ENCODE results near the gene CILP2. TPM values are rescaled to one million over a fixed set of nuclear protein-coding genes. Genes with fewer than 3 reads are reported as not detected.

Gene CILP2
- total RNA-seq, 2 donors from 2014 or later, result 3.6 to 9.9 TPM

- no peak within 1 kb of the TSS for H3K27ac Mint-ChIP-seq
Observed at GRCh38 chr19:19528721-19529490, 9.2 kb upstream of the CILP2 start, which contains the start of gene YJEFN3. Gene YJEFN3 (plus strand): TSS chr19:19528911. CDS start chr19:19528933, 22 bp downstream.

GRCh38 chr19:19529783-19530422, 8.2 kb upstream of the CILP2 start:
- Mint-ChIP-seq H3K27me3 (ENCODE audit: insufficient read depth) (peaks cover 10% of the 10 kb centered on the region), H3K36me3 (ENCODE audit: low read depth) (peaks cover 30% of the 10 kb centered on the region), H3K4me1 (peaks cover 4% of the 10 kb centered on the region), H3K27ac (no peak overlapping the region), H3K4me3 (no peak overlapping the region), H3K9me3 (no peaks in the 10 kb centered on the region)
- WGBS, 2 experiments (ENCODE audit: insufficient coverage in 1 of 2, insufficient read length in 1 of 2), result 90 to 97% methylated on average over 6 to 11 of the region's 11 CpGs
- no peaks in the 10 kb centered on the region for H3K4me1 ChIP-seq (ENCODE audit: control insufficient read depth, insufficient read depth, low read length)
- no peak for DNase-seq
- H3K36me3 ChIP-seq (ENCODE audit: control insufficient read depth, insufficient read depth, low read length), result peaks cover 20% of the 10 kb centered on the region
- no peak overlapping the region for H3K9ac ChIP-seq (ENCODE audit: extremely low read depth, low read length, poor library complexity, severe bottlenecking)
- TF ChIP-seq CTCF (conservative IDR thresholded peaks at IDR 0.05), result no peak
- no peaks in the 10 kb centered on the region for H3K27me3 ChIP-seq (ENCODE audit: control insufficient read depth, insufficient read depth, low read length, poor library complexity, severe bottlenecking)
- H3K4me3 ChIP-seq (ENCODE audit: low read length), result no peak overlapping the region
- H3K9me3 ChIP-seq (ENCODE audit: control insufficient read depth, low read length), result no peaks in the 10 kb centered on the region
- no peak overlapping the region for H3K27ac ChIP-seq (ENCODE audit: low read depth, low read length)

More at GRCh38 chr19:19528721-19529490, 9.2 kb upstream of the CILP2 start, which contains the start of gene YJEFN3:
- Histone ChIP-seq H3K4me1 (ENCODE audit: control insufficient read depth, insufficient read depth, low read length) (no peaks in the 10 kb centered on the region), H3K9me3 (ENCODE audit: control insufficient read depth, low read length) (no peaks in the 10 kb centered on the region), H3K4me3 (ENCODE audit: low read length) (no peak within 1 kb of the TSS), H3K27me3 (ENCODE audit: control insufficient read depth, insufficient read depth, low read length, poor library complexity, severe bottlenecking) (no peaks in the 10 kb centered on the region), H3K36me3 (ENCODE audit: control insufficient read depth, insufficient read depth, low read length) (peaks cover 25% of the 10 kb centered on the region), H3K27ac (ENCODE audit: low read depth, low read length) (peak within 1 kb of the TSS; percentile 30), H3K9ac (ENCODE audit: extremely low read depth, low read length, poor library complexity, severe bottlenecking) (no peak within 1 kb of the TSS)
- no peak for TF ChIP-seq CTCF (conservative IDR thresholded peaks at IDR 0.05)
- Mint-ChIP-seq H3K9me3 (no peaks in the 10 kb centered on the region), H3K27me3 (ENCODE audit: insufficient read depth) (peaks cover 6% of the 10 kb centered on the region), H3K4me3 (no peak within 1 kb of the TSS), H3K36me3 (ENCODE audit: low read depth) (peaks cover 34% of the 10 kb centered on the region), H3K4me1 (peaks cover 4% of the 10 kb centered on the region)
- peak; percentile 93 for DNase-seq
- WGBS, 2 experiments (ENCODE audit: insufficient coverage in 1 of 2, insufficient read length in 1 of 2), result 92 to 96% methylated on average over 19 to 50 of the region's 50 CpGs

GRCh38 chr19:19530423-19530804, 7.7 kb upstream of the CILP2 start:
- Mint-ChIP-seq H3K9me3 (no peaks in the 10 kb centered on the region), H3K27ac (no peak overlapping the region), H3K36me3 (ENCODE audit: low read depth) (peaks cover 30% of the 10 kb centered on the region), H3K27me3 (ENCODE audit: insufficient read depth) (peaks cover 10% of the 10 kb centered on the region), H3K4me1 (no peaks in the 10 kb centered on the region), H3K4me3 (no peak overlapping the region)
- Histone ChIP-seq H3K4me3 (ENCODE audit: low read length) (no peak overlapping the region), H3K27me3 (ENCODE audit: control insufficient read depth, insufficient read depth, low read length, poor library complexity, severe bottlenecking) (no peaks in the 10 kb centered on the region), H3K27ac (ENCODE audit: low read depth, low read length) (no peak overlapping the region), H3K9ac (ENCODE audit: extremely low read depth, low read length, poor library complexity, severe bottlenecking) (no peak overlapping the region), H3K9me3 (ENCODE audit: control insufficient read depth, low read length) (no peaks in the 10 kb centered on the region), H3K4me1 (ENCODE audit: control insufficient read depth, insufficient read depth, low read length) (no peaks in the 10 kb centered on the region), H3K36me3 (ENCODE audit: control insufficient read depth, insufficient read depth, low read length) (peaks cover 20% of the 10 kb centered on the region)
- DNase-seq, result peak; percentile 79
- 66 to 69% methylated on average over 6 to 9 of the region's 9 CpGs for WGBS, 2 experiments (ENCODE audit: insufficient coverage in 1 of 2, insufficient read length in 1 of 2)
- no peak for TF ChIP-seq CTCF (conservative IDR thresholded peaks at IDR 0.05)

Data from endodermal cell (in vitro differentiated cells).